Testis (tissue), 2 donors: ENCODE data around the gene NUMB.

Experiments
- POLR2A ChIP-seq: fragments of 450-650 bp; IDR thresholded peaks from one replicate; pipeline ENCODE4 v1.6.1; 2017; ENCODE audit warnings: antibody characterized with exemption, mild to moderate bottlenecking, moderate library complexity
- TF ChIP-seq, protein P1 (sequence below), 3 experiments: fragments of 450-650 bp in 2 of 3; fragments of 200-600 bp in 1 of 3; sonication (generic) in 1 of 3; IDR thresholded peaks; one replicate each; pipeline ENCODE4 v1.5.1; 2016 to 2019; ENCODE audit warnings: antibody characterized with exemption in 3 of 3, mild to moderate bottlenecking in 2 of 3, moderate library complexity in 1 of 3

DNA sequence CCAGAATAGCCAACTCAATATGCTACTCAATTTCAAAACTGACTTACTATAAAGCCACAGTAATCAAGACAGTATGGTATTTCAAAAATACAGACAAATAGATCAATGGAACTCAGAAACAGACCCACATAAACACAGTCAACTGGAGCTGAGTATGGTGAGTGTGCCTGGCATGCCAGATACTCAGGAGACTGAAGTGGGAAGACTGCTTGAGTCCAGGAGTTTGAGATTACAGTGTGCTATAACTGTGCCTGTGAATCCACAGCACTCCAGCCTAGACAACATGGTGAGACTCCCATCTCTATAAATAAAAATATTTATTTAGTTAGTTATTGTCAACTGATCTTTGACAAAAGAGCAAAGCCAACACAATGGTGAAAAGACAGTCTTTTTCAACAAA lies 81.8 kb downstream of the NUMB start:
- TF ChIP-seq POLR2A, result no peak
- TF ChIP-seq, protein P1, sequence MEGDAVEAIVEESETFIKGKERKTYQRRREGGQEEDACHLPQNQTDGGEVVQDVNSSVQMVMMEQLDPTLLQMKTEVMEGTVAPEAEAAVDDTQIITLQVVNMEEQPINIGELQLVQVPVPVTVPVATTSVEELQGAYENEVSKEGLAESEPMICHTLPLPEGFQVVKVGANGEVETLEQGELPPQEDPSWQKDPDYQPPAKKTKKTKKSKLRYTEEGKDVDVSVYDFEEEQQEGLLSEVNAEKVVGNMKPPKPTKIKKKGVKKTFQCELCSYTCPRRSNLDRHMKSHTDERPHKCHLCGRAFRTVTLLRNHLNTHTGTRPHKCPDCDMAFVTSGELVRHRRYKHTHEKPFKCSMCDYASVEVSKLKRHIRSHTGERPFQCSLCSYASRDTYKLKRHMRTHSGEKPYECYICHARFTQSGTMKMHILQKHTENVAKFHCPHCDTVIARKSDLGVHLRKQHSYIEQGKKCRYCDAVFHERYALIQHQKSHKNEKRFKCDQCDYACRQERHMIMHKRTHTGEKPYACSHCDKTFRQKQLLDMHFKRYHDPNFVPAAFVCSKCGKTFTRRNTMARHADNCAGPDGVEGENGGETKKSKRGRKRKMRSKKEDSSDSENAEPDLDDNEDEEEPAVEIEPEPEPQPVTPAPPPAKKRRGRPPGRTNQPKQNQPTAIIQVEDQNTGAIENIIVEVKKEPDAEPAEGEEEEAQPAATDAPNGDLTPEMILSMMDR (IDR thresholded peaks at IDR 0.05), result no peak
